Activated naive CD4-positive, alpha-beta T cell treated with anti-CD3 and anti-CD28 coated beads, Interleukin-2, amount 10 ng/mL, durations not matched to agents 7 days and 5 days (primary cell): Measurements from ENCODE around the gene OR11H12.
"Not testable (repeated sequence)": the region's sequence is repeated elsewhere in the genome, so short reads cannot be mapped to it uniquely, and the experiment has no call there.

Source experiments
- CTCF ChIA-PET: fragments of 350-600 bp; sonication (Branson Sonifier 250); formaldehyde crosslinking; loops from one replicate; lab custom pipeline; 2021; ENCODE audit warnings: antibody characterized with exemption; lab: Charles Lee
- DNase-seq: peaks from one replicate; pipeline ENCODE4 v3.0.0-alpha.2; 2020
- H3K27ac Mint-ChIP-seq: one replicate; pipeline ENCODE4 v1.8.0; 2021; ENCODE audit warnings: mild to moderate bottlenecking, moderate library complexity, mixed read lengths
- H3K27me3 Mint-ChIP-seq: one replicate; pipeline ENCODE4 v1.8.0; 2021; ENCODE audit warnings: mild to moderate bottlenecking, mixed read lengths
- H3K36me3 Mint-ChIP-seq: one replicate; pipeline ENCODE4 v1.8.0; 2021; ENCODE audit warnings: mixed read lengths
- H3K4me1 Mint-ChIP-seq: one replicate; pipeline ENCODE4 v1.8.0; 2021; ENCODE audit warnings: mixed read lengths
- H3K4me3 Mint-ChIP-seq: one replicate; pipeline ENCODE4 v1.8.0; 2021; ENCODE audit warnings: mild to moderate bottlenecking, moderate library complexity, mixed read lengths
- H3K9me3 Mint-ChIP-seq: one replicate; pipeline ENCODE4 v1.8.0; 2021; ENCODE audit warnings: mixed read lengths

The OR11H12 gene

GRCh38 chr14:18600817-18601216 lies at the start of gene OR11H12:
Gene OR11H12 (plus strand): TSS chr14:18601117. CDS start chr14:18601117, 0 bp downstream.
- H3K4me3 Mint-ChIP-seq, H3K36me3 Mint-ChIP-seq, H3K4me1 Mint-ChIP-seq, H3K9me3 Mint-ChIP-seq, H3K27ac Mint-ChIP-seq, CTCF ChIA-PET, DNase-seq, H3K27me3 Mint-ChIP-seq: not testable (repeated sequence)

GRCh38 chr14:18582908-18583307 lies 18.0 kb upstream of the OR11H12 start:
- H3K27ac Mint-ChIP-seq, H3K27me3 Mint-ChIP-seq, H3K9me3 Mint-ChIP-seq, H3K36me3 Mint-ChIP-seq, H3K4me3 Mint-ChIP-seq, H3K4me1 Mint-ChIP-seq, CTCF ChIA-PET, DNase-seq: not testable (repeated sequence)

- H3K9me3 Mint-ChIP-seq, H3K4me3 Mint-ChIP-seq, H3K36me3 Mint-ChIP-seq, CTCF ChIA-PET, DNase-seq, H3K27me3 Mint-ChIP-seq, H3K27ac Mint-ChIP-seq, H3K4me1 Mint-ChIP-seq: not testable (repeated sequence)
These were observed 25.8 kb downstream of the OR11H12 start for GRCh38 chr14:18626610-18627213.

GRCh38 chr14:18636066-18636465 lies 35.1 kb downstream of the OR11H12 start:
- H3K4me1 Mint-ChIP-seq, H3K27ac Mint-ChIP-seq, CTCF ChIA-PET, DNase-seq, H3K9me3 Mint-ChIP-seq, H3K36me3 Mint-ChIP-seq, H3K4me3 Mint-ChIP-seq, H3K27me3 Mint-ChIP-seq: not testable (repeated sequence)

GRCh38 chr14:18638032-18638431 lies 37.1 kb downstream of the OR11H12 start:
- H3K27ac Mint-ChIP-seq, H3K4me3 Mint-ChIP-seq, H3K4me1 Mint-ChIP-seq, CTCF ChIA-PET, DNase-seq, H3K9me3 Mint-ChIP-seq, H3K27me3 Mint-ChIP-seq, H3K36me3 Mint-ChIP-seq: not testable (repeated sequence)

- H3K27ac Mint-ChIP-seq, H3K4me3 Mint-ChIP-seq, H3K9me3 Mint-ChIP-seq, CTCF ChIA-PET, H3K4me1 Mint-ChIP-seq, H3K27me3 Mint-ChIP-seq, DNase-seq, H3K36me3 Mint-ChIP-seq: not testable (repeated sequence)
These were observed 37.9 kb downstream of the OR11H12 start for GRCh38 chr14:18638785-18639184.

GRCh38 chr14:18646075-18646730 lies 45.3 kb downstream of the OR11H12 start:
- H3K4me1 Mint-ChIP-seq, H3K36me3 Mint-ChIP-seq, H3K27ac Mint-ChIP-seq, DNase-seq, H3K27me3 Mint-ChIP-seq, CTCF ChIA-PET, H3K4me3 Mint-ChIP-seq, H3K9me3 Mint-ChIP-seq: not testable (repeated sequence)
